Suppressor macrophage (primary cell): ENCODE measurements around the gene CXCL5.

ENCODE experiments used
- DNase-seq, 4 experiments: peaks; one replicate each; pipeline ENCODE4 v3.0.0-alpha.2; 2020 to 2022
- total RNA-seq, 17 experiments: gene quantifications; one replicate each; lab custom pipeline; 2026; ENCODE audit warnings: mixed read lengths in 6 of 17, inconsistent platforms in 3 of 17; lab: John Stamatoyannopoulos, UW

The CXCL5 gene
- 0.27 to 15.7 (median 2.6) reads per million in 17 experiments for total RNA-seq

DNA sequence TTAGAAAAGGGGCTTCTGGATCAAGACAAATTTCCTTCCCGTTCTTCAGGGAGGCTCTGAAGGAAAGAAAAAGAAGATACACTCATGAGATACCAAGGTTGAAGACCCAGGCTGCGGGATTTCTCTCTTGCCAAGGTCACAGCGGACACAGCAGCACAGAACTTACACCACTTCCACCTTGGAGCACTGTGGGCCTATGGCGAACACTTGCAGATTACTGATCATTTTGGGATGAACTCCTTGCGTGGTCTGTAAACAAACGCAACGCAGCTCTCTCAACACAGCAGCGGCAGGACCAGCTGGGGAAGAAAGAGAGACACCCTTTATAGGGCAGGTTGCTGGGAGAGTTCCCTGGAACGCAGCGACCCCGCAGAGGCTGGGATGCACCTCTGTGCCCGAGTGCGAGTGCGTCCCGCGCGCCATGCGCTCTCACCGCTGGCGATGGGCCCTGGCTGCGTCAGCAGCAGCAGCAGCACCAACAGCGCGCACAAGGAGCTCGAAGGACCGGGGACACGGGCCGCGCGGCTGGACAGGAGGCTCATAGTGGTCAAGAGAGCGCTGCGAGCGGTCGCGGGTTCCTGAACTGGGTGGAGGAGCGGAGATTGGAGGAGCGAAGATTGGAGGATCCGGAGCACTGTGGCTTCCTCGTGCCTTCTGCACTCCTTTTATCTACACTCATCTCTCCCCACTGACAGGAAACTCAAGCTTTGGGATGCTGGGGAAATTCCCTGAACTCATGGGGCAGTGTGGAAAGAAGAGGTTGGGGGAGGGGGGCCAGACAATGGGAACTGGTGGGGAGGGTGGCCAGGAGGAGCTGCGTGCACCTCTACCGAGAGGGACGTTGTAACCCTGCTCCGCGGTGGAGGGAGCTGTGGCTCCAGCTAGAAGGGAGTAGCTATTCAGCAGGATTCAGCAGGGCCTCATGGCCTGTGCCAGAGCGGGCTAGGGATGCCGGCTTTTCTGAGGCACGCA is at the start of gene CXCL5:
CXCL5 (minus strand) TSS at position 638 of the 972 bp plus-strand sequence; CDS start at position 542, 96 bp downstream.
- peak in 2 of 4 experiments; percentile 31 to 51 for DNase-seq

DNA sequence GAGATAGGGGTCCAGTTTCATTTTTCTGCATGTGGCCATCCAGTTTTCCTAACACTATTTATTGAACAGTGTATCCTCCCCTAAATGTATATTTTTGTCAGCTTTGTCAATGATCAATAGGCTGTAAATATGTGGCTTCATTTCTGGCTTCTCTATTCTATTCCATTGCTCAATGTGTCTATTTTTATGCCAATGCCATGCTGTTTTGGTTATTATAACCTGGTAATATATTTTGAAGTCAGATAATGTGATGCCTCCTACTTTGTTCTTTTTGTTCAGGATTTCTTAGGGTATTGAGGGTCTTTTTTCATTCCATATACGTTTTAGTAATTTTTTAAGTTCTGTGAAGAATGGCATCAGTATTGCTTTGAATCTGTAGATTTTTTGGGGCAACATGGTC is 48.7 kb upstream of the CXCL5 start:
- no peak for DNase-seq

DNA sequence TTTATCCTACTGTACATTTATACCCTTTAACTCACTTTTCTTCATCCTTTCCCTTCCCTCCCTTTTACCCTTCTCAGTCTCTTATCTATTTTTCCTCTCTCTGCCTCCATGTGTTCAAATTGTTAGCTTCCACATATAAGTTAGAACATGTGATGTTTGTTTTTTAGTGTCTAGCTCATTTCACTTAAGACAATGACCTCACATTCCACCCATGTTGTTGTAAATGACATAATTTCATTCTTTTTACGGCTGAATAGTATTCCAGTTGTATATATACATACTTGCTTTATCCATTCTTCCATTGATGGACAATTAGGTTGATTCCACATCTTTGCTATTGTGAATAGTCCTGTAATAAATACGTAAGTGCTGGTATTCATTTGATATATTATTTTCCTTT is 47.3 kb upstream of the CXCL5 start:
- DNase-seq = no peak

DNA sequence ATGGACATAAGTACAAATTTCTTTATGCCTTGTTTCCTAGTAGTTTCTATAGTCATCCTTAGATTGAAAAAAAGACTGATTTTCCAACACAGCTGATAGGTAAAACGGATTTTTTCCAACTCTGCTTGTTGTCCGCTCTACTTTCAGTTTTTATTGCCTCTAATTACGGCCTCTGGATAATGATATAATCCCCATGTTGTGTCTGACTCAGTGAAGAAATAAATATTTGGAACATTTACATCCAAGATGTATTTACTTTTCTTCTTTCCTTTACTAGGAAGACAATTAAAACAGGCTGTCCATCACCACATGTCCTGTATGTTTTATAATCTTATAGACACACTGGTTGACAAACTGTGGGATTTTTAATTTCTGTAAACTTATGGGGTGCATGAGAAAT is 46.8 kb upstream of the CXCL5 start:
- DNase-seq = no peak

DNA sequence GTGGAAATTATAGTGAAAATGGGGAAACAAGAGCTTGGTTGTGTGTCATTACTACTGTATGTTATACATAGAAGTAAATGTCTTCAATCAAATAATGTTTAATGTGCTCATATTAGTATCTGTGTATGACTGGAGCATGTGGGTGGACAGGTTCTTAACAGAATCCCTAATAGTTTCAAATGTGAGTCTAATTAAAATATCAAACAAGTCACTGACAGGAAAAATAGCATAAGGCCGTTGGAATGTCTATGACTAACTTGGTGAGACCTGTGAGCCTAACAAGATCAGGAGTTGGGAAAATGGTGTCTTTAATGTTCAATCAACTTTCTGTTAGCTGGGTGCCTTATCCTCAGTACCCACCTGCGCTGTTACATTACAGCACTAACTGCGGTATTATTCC is 46.2 kb upstream of the CXCL5 start:
- DNase-seq = no peak

DNA sequence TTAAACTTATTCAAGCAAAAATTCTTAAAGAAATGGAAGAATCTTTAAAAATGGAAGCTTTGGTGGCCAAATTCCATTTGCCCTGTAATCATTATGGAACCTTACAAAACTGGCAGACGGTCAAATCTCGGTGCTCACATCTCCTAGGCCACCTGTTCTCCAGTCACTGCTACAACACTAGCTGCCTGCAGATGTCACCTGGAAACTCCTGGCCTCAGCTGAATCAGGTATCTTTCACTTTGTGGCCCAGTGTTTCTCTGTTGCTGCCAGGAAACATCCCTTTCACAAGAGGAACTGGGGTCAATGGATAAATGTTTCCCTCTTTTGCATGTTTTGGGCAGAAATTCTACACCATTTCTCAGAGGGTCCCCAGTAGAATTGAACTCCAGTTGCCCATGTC is 44.2 kb upstream of the CXCL5 start:
- no peak for DNase-seq

DNA sequence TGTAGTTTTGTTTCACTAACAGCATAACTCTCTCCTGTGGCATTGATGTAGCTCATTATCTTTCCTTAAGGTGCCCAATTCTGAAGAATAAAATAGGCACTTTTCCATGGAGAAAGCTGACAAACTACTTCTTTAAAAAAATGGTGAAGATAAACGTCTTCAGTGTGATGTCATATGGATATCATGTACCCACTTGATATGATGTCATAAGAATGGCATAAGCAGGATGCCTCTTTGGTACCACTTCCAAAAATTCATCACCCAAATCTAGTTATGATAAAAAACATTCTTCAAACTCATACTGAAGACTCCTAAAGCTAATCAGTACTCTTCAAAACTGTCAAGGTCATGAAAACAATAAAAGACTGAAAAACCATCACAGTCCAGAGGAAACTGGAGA is 42.9 kb upstream of the CXCL5 start:
- DNase-seq = no peak

DNA sequence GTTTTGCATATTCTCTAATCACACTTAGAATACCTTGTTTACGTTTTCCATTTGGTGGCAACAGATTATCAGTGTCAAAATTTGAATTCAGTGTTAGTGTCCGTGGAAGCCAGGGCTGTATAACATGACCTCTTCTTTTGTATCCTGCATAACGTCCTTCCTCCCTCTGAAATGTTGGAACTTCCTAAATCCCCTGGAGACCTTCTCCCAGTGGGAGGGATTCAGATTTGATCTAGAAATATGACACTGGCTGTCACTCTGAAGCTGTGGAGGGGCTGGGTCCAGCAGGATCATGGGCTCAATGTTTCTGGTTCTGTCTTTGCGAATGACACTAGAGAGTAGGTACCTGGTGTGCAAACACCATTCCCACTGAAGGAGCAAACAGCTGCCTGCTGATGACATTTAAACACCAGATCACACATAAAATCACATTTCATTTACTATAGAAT is 40.9 kb upstream of the CXCL5 start:
- DNase-seq = peak in 3 of 4 experiments; percentile 18 to 39 (median 18)

DNA sequence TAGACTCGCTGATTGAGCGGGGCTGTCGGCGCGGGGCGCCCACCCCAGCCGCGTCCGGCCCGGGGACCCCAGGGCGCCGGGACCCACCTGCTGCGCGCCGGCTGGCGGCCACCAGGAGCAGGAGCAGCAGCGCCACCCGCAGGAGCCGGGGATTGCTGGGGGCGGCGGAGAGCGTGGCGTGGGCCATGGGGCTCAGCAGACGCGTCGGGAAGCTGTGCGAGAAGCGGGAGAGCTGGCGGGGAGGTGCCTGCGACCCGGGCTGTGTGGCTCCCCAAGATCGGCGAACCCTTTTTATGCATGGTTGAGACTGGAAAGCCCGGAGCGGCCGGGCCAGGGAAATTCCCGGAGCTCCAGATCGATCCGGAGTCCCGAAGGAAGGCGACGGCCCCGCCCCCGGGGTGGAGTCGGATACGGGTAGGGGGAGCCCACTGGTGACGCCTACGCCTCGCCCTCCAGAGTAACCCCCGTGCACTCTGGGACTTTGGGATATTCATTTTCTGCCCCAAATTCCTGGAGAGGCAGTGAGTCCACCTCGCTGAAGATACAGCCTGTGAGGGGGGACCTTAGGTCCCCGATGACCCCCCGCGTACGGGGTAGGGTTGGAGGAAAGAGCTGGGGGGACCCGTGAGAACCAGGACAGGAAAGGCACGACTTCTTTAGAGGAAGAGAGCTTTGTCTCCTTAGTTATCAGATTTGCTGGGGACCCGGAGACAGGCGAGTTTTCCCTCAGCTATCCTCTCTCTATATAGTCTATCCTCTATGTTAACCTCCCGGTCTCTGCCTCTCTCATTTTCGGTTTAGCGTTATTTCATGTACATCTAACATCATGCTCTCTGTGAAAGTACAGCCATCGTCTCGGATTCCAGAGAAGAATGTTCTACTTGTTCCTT is 40.2 kb upstream of the CXCL5 start, which contains the start of gene CXCL3:
CXCL3 (minus strand) TSS at position 265 of the 890 bp plus-strand sequence; CDS start at position 187, 78 bp downstream.
- DNase-seq = peak; percentile 63 to 90 (median 76)

DNA sequence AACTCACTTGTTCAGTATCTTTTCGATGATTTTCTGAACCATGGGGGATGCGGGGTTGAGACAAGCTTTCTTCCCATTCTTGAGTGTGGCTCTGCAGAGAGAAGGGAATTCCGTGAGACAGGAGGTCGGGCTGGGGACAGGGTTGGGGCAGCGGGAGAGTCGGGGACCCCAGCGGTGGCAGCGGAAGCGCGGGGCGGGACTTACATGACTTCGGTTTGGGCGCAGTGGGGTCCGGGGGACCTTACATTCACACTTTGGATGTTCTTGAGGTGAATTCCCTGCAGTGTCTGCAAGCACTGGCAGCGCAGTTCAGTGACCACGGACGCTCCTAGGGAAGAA is 39.6 kb upstream of the CXCL5 start:
- peak; percentile 20 to 55 (median 28) for DNase-seq

DNA sequence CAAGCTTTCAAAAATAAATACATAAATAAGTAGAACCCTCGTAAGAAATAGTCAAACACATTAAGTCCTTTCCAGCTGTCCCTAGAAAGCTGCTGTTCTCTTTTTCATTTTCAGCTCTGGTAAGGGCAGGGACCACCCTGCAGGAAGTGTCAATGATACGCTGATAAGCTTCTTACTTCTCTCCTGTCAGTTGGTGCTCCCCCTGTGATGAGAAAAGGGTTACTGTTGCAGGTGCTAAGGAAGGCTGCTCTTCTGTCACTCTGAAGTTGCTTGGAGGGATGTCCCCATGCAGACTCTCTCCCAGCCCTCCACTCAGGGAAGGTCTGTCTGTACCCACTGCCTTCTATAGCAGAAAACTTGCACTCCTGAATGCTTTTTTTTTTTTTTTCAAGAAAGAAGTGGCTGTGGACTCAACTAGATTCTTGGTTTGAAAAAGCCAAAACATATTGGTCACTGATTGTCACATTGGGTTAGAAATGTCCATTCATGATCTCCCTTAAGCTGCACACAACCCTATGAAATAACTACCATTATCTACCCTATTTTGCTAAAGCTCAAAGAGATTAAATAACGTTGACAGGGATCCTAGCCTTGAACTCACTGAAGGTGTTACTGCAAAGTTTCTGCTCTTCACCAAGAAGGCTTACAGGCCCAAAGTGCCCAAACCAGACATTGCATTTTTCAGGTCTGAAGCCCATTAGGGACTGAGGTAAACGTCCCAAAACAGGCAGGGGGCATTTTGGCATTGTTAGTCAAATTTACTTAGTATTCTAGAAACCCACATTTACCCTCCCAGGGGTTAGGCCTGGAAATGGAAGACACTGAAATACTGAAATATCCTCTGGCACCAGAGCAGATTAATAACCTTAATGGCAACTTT is 38.8 kb upstream of the CXCL5 start:
- peak in 1 of 4 experiments; percentile 9 for DNase-seq

DNA sequence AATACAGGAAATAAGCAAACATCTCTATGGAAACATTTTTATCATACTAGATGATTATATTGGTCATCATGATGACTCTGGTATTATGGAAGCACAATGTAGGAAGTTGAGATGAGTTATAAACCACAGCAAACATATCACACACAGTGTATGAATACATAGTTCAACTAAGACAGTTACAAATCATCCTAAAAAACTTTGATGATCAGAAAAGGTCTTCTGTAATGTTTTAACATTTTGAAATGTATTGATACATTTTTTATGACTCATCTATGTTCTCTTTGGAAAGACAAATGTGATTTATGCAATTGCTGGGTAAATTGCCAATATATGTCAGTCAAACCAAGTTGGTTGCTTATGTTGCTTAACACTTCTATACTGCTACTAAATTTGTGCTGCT is 35.3 kb upstream of the CXCL5 start:
- peak in 2 of 4 experiments; percentile 65 to 83 for DNase-seq

DNA sequence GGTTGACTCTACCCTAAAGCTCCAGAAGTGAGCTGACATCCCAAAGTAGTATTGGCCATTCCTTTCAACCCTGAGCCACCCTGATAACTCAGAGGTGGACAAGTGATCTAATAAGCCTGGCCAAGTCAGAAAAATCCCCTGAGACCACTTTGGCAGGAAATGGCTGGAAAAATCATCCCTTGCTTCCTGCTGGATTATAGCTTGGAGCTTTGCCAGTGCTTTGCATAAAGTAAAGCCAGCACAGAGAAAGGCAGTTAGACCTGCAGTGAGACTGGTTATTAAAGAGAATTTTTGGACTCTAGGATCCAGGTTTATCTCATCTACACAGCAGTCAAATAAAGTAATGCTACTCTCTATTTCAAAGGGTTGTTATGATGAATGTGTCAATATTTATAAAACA is 33.6 kb upstream of the CXCL5 start:
- DNase-seq = no peak

DNA sequence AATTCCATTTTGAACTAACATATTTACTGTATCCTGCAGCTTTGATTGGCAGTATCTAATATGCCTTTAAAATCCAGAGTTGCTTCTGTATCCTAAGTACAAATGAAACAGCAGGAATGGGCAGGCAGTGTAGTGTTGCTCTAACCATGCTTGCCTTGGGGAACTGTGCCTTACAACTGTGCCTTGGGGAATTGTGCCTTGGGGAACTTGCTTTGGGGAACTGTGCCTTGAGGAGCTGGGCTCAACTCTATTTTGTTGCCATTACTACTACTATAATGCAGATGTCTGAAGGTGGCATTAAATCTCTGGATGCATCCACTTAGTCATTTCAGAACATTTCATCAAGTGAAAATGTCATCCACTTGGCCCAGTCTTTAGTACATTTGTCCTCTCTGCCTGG is 33.1 kb upstream of the CXCL5 start:
- peak in 3 of 4 experiments; percentile 47 to 62 (median 51) for DNase-seq

DNA sequence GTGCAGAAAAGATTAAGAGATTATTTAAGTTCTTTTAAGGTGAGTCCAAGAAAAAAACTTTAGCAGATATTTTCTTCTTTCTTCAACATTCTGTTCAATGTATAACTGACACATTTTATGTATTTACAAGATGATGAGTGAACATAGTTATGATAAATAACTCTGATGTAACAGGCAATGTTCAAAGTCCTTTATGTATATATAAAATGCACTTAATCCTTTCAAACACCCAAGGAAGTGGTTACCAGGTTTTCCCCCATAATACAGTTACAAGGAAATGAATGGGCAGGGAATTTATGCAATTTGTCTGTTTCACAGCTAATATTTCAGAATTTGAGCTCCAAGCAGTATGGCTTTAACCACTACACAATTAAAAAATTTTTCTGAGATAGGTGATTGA is 31.8 kb upstream of the CXCL5 start:
- no peak for DNase-seq

DNA sequence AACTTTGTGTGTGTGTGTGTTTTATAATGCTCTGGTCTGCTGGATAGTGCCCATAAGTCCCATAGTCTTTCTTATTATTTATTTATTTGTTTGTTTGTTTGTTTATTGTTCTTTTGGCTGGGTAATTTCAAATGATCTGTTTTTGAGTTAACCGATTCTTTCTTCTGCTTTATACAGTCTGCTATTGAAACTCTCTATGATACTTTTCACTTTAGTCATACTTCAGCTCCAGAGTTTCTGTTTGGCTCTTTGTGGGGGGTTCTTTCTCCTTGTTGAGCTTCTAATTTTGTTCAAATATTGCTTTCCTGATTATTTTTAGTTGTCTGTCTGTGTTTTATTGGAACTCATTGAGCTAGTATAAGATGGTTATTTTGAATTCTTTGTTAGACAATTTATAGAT is 30.0 kb upstream of the CXCL5 start:
- DNase-seq = no peak

DNA sequence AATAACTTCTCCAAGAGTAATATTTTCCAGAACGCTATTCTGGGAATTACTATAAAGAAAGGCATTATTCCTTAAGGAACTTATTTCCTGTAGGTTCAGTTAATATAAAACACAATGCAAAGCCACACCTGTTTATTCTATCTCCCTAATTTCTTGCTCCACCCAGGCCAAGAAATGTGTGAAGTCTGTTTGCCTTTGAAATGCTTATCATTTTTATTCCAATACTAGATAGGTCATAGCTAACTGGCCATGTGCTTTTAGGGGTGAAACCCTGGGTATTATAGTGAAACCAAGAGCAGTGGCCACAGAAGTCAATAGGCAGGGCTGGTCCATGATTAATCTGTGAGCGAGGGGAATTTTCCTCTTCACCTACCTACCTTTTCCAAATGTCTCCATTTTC is 25.2 kb upstream of the CXCL5 start:
- DNase-seq = no peak

DNA sequence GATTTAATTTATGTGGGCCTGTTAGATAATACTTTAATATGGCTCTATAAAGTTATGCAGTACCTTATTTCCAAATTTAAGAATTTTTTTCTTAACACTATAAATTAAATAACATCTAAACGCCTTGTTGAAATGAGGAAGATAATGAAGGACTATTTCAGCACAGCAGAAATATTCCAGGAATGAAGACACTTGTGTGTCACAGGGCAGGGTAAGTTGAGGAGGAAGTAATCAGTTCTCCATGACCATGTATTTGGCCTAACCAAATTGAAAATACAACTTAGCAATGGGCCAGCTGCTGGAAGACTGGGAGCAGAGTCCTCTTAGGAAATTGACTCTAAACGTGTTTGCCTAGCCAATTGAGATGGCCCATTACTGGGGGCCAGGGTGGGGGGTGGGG is 23.1 kb upstream of the CXCL5 start:
- DNase-seq = peak in 3 of 4 experiments; percentile 54 to 78 (median 75)

DNA sequence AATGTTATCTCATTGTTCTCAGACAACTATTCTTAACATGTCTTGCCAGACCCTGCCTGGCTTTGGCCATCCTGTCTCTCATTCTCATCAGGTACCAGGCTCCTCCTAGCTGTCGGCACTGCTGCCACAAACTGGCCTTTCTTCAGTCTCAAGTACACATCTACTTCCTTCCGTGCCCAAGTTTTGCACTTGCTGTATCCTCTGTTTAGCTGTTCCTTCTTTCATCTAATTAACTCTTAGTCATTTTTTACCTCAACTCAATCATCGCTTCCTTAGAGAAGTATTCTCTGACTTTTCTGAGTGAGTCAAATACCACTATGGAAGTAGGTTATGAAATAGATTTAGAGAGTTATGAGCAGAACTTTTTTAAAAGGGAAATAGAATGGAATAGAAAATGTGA is 20.3 kb upstream of the CXCL5 start:
- peak; percentile 66 to 93 (median 80) for DNase-seq

DNA sequence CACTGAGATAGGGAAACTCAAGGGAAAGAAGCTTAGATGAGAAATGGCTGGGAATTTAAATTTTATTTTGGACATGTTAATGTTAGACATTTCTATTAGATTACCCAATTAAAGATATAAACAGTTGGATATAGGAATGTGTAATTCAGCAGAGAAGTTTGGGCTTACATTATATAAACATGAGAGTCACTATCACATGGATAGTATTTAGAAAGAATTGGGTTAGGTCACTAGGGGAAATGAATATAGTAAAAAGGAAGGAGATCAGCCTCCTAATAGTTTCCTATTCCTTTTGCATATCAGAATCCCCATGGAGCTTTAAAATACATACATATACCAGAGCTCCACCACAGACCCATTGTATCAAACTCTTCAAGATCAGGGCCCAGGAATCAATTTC is 19.6 kb upstream of the CXCL5 start:
- peak in 2 of 4 experiments; percentile 80 to 81 for DNase-seq

DNA sequence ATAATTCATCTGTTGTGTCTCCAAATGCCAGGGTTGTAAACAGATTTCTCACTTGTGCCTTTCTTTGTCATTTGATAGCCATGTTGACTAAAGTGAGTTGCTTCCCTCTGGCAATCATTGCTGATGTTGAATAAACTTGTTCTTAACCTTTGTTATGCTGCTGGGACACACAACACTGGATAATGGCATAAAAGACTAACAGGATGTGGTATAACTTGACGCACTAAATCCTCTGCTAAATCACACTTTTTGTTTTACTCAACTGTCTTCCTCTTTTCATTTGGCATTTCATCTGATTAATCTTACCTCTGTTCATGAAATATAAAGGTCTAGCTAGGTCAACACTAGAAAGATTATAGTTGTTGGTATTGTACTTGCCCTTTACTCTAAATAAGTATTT is 17.6 kb upstream of the CXCL5 start:
- peak; percentile 31 to 85 (median 63) for DNase-seq
